BE2C (cell line): ENCODE results near the gene ADAMTS16.
A peak's percentile ranks its signal among the peaks of the same experiment; 100 is the strongest.

Source experiments
- DNase-seq: peaks from one replicate; pipeline ENCODE4 v3.0.0-alpha.2; 2020
- H3K27me3 ChIP-seq: fragments of 250-450 bp; sonication (Bioruptor Pico); 2 replicates; pipeline ENCODE4 v1.5.1; 2020; ENCODE audit warnings: mild to moderate bottlenecking
- H3K36me3 ChIP-seq: fragments of 250-450 bp; sonication (Bioruptor Pico); 2 replicates; pipeline ENCODE4 v1.5.1; 2020; ENCODE audit warnings: mild to moderate bottlenecking
- H3K4me1 ChIP-seq: fragments of 250-450 bp; sonication (Bioruptor Pico); 2 replicates; pipeline ENCODE4 v1.5.1; 2020
- H3K4me3 ChIP-seq: 2 replicates; pipeline ENCODE4 v1.5.1; 2011; ENCODE audit warnings: low read depth, low read length
- H3K9me3 ChIP-seq: fragments of 250-450 bp; sonication (Bioruptor Pico); 2 replicates; pipeline ENCODE4 v1.5.1; 2020
- CTCF ChIP-seq: IDR thresholded peaks from 2 replicates; pipeline ENCODE4 v1.5.1; 2012; ENCODE audit warnings: mild to moderate bottlenecking, low read depth, low read length

Gene ADAMTS16

DNA sequence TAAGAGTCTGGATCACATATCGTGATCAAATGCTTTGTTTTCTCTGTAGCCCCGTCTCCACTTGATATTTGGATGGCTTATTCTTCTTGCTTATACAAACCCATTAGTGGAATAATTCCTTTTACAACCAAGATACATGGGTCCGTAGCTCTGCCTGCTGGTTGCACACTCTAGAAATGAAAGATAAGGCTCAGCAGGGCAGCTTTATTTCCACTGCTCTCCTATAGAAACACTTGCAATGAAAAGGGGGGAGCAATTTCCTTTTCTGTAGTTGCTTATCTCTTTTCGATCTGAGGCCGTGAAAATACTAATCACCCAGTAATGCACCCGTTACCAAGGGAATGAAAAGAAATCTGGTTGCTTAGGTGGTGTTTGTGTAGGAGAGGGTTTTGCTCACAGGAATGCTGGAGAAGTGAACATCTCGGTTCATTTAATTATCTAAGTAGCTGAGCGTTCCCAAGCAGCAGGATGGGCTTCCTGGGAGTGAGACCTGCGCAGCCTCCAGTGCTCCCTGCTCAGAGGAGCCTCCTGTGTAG lies 131.7 kb downstream of the ADAMTS16 start:
- TF ChIP-seq CTCF = 0 out of 2 replicates have a peak, but pooled peaks have one; percentile 16
- no peaks in the 10 kb centered on the region for H3K36me3 ChIP-seq
- no peaks in the 10 kb centered on the region for H3K9me3 ChIP-seq
- peak overlapping the region; percentile 59 for H3K4me3 ChIP-seq
- peak; percentile 45 for DNase-seq
- H3K4me1 ChIP-seq = peaks cover 23% of the 10 kb centered on the region
- H3K27me3 ChIP-seq = no peaks in the 10 kb centered on the region

- Histone ChIP-seq H3K36me3 (no peaks in the 10 kb centered on the region), H3K4me1 (peaks cover 32% of the 10 kb centered on the region), H3K9me3 (no peaks in the 10 kb centered on the region), H3K4me3 (no peak overlapping the region), H3K27me3 (no peaks in the 10 kb centered on the region)
- TF ChIP-seq CTCF = no peak
- DNase-seq = no peak
These were observed 133.3 kb downstream of the ADAMTS16 start for GRCh38 chr5:5273398-5273797.

DNA sequence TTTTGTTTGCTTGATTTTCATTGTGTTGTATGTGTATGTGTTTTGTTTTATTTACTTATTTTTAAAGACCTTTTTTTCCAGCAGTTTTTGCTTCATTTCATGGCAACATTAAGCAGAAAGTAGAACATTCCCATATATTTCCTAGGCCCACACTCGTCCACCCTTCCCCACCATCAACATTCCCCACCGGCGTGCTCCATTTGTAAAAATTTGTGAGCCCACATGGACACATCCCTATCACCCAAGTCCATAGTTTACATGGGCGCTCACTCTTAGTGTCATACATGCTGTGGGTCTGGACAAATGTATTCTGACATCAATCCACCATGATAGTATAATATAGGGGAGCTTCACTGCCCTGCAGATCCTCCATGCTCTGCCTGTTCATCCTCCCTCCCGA lies 133.8 kb downstream of the ADAMTS16 start:
- no peaks in the 10 kb centered on the region for H3K9me3 ChIP-seq
- no peak overlapping the region for H3K4me3 ChIP-seq
- H3K36me3 ChIP-seq = no peaks in the 10 kb centered on the region
- no peaks in the 10 kb centered on the region for H3K27me3 ChIP-seq
- no peak for DNase-seq
- peaks cover 34% of the 10 kb centered on the region for H3K4me1 ChIP-seq
- no peak for TF ChIP-seq CTCF

- Histone ChIP-seq H3K27me3 (no peaks in the 10 kb centered on the region), H3K9me3 (no peaks in the 10 kb centered on the region), H3K4me1 (peaks cover 36% of the 10 kb centered on the region), H3K4me3 (no peak overlapping the region), H3K36me3 (no peaks in the 10 kb centered on the region)
- no peak for DNase-seq
- no peak for TF ChIP-seq CTCF
These were observed 135.1 kb downstream of the ADAMTS16 start for GRCh38 chr5:5275211-5275610.

DNA sequence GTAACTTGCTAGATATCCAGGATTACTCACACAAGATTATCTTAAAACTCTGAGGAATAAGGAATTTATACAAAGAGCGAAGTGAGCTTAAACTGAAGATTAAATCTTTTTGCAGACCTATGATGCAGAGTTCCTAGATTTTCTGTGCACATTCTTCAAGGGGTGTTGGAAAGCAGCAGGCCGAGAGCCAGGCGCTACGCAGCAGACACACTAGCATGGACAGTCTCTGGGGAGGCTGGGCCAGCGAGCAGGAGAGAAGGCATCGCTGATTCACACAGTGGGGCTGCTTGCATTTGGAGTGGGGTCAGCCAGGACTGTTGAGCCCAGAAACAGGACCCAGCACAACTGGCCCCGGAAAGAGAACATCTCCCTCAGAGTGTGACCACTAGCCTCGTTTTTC lies 136.3 kb downstream of the ADAMTS16 start:
- Histone ChIP-seq H3K36me3 (no peaks in the 10 kb centered on the region), H3K9me3 (no peaks in the 10 kb centered on the region), H3K4me1 (peaks cover 35% of the 10 kb centered on the region), H3K4me3 (no peak overlapping the region), H3K27me3 (no peaks in the 10 kb centered on the region)
- TF ChIP-seq CTCF = no peak
- peak; percentile 69 for DNase-seq

- H3K36me3 ChIP-seq = no peaks in the 10 kb centered on the region
- DNase-seq = peak; percentile 58
- H3K9me3 ChIP-seq = no peaks in the 10 kb centered on the region
- H3K4me1 ChIP-seq = peaks cover 36% of the 10 kb centered on the region
- H3K27me3 ChIP-seq = no peaks in the 10 kb centered on the region
- no peak for TF ChIP-seq CTCF
- no peak overlapping the region for H3K4me3 ChIP-seq
These were observed 136.9 kb downstream of the ADAMTS16 start for GRCh38 chr5:5276951-5277517.
